K562 (cell line): Measurements from ENCODE around the gene ADAP2. TPM values are rescaled to one million over a fixed set of nuclear protein-coding genes. Genes with fewer than 3 reads are reported as not detected.

ENCODE experiments used
- ATAC-seq: fragments of 200-7000 bp; cut with Tn5 transposase; 3 replicates; pipeline ENCODE4 v1.9.1; 2020; ENCODE audit warnings: moderate library complexity
- BruUV-seq: library from RNA; stranded (reverse); fragments of 400-500 nt; replicated peaks from 2 replicates; lab custom pipeline; 2021; lab: Mats Ljungman, UMichigan
- CTCF ChIA-PET: fragments of 300-600 bp; formaldehyde crosslinking; extraction: SDS; loops from one replicate; lab custom pipeline; 2021; ENCODE audit warnings: low intra/inter-chr PET ratio; lab: Yijun Ruan, JAX
- POLR2A ChIA-PET: fragments of 300-600, 350-650 bp; sonication (Branson Sonifier 250); formaldehyde crosslinking; extraction: SDS; loops from one replicate; lab custom pipeline; 2021; ENCODE audit warnings: antibody characterized with exemption, inconsistent platforms; lab: Yijun Ruan, JAX
- DNase-seq, 4 experiments: peaks; one replicate each; pipeline versions ENCODE4 v3.0.0 to v3.0.0-alpha.2; 2011 to 2018; ENCODE audit warnings: low spot score in 3 of 4, mixed read lengths in 3 of 4; ENCODE audit errors: extremely low read depth in 1 of 4
- FAIRE-seq: peaks from 2 replicates; lab custom pipeline; 2011; peaks lifted over from hg19 to GRCh38; lab: Jason Lieb, UNC
- H2AFZ ChIP-seq: 2 replicates; pipeline ENCODE4 v1.6.0; 2011; ENCODE audit warnings: low read depth, low read length, control low read depth, inconsistent platforms
- H3K27ac ChIP-seq: fragments of 200-600 bp; 3 replicates; pipeline ENCODE4 v1.8.0; 2011; ENCODE audit warnings: low read depth, mild to moderate bottlenecking, control low read depth, inconsistent platforms, low read length, moderate library complexity, mixed read lengths; ENCODE audit errors: extremely low read depth
- H3K27me3 ChIP-seq, 2 experiments: fragments of 300-600 bp in 1 of 2; 2 replicates in 1 of 2; 3 replicates in 1 of 2; pipeline versions ENCODE4 v1.6.0 to v1.8.0; 2011; ENCODE audit warnings: inconsistent platforms in 2 of 2, low read length in 2 of 2, mild to moderate bottlenecking in 1 of 2, mixed read lengths in 1 of 2, moderate library complexity in 1 of 2; ENCODE audit not compliant: control insufficient read depth in 2 of 2, insufficient read depth in 2 of 2
- H3K36me3 ChIP-seq: fragments of 300-600 bp; 3 replicates; pipeline ENCODE4 v1.8.0; 2011; ENCODE audit warnings: mild to moderate bottlenecking, low read length, inconsistent platforms; ENCODE audit not compliant: control insufficient read depth, insufficient read depth
- H3K4me1 ChIP-seq, 2 experiments: fragments of 200-600 bp in 1 of 2; replicated peaks in 1 of 2; 2 replicates in 1 of 2; 3 replicates in 1 of 2; pipeline versions ENCODE4 v1.5.1 to v1.8.0; 2011; ENCODE audit warnings: inconsistent platforms in 2 of 2, low read length in 2 of 2, mild to moderate bottlenecking in 1 of 2, mixed read lengths in 1 of 2, moderate library complexity in 1 of 2; ENCODE audit not compliant: control insufficient read depth in 2 of 2, insufficient read depth in 2 of 2
- H3K4me2 ChIP-seq: 2 replicates; pipeline ENCODE4 v1.6.1; 2011; ENCODE audit warnings: low read length, control low read depth, inconsistent platforms, mixed read lengths; ENCODE audit not compliant: insufficient read depth
- H3K4me3 ChIP-seq: fragments of 200-600 bp; sonication (generic), shearing (Covaris generic); 2 replicates; pipeline ENCODE4 v1.5.1; 2016; ENCODE audit warnings: control low read depth, inconsistent platforms
- H3K79me2 ChIP-seq: fragments of 200-600 bp; 3 replicates; pipeline ENCODE4 v1.8.0; 2011; ENCODE audit warnings: low read length, inconsistent platforms; ENCODE audit not compliant: control insufficient read depth, insufficient read depth
- H3K9ac ChIP-seq, 2 experiments: 2 replicates each; pipeline versions ENCODE4 v1.6.0 to v1.6.1; 2011; ENCODE audit warnings: low read depth in 2 of 2, low read length in 2 of 2, control low read depth in 1 of 2, inconsistent platforms in 1 of 2, mild to moderate bottlenecking in 1 of 2, mixed read lengths in 1 of 2; ENCODE audit not compliant: insufficient read depth in 1 of 2
- H3K9me1 ChIP-seq: one replicate; pipeline ENCODE4 v1.6.0; 2011; ENCODE audit warnings: inconsistent platforms, mild to moderate bottlenecking, low read length, moderate library complexity; ENCODE audit not compliant: control insufficient read depth, insufficient read depth
- H3K9me3 ChIP-seq: replicated peaks from 2 replicates; pipeline ENCODE4 v1.5.1; 2011; ENCODE audit warnings: low read depth, low read length, inconsistent platforms; ENCODE audit not compliant: control insufficient read depth, insufficient read depth
- H4K20me1 ChIP-seq: replicated peaks from 2 replicates; pipeline ENCODE4 v1.6.1; 2011; ENCODE audit warnings: low read length, inconsistent platforms, mixed read lengths; ENCODE audit not compliant: control insufficient read depth, insufficient read depth
- ADNP ChIP-seq: fragments of 200-800 bp; sonication (Bioruptor generic); IDR thresholded peaks from 2 replicates; pipeline ENCODE4 v1.6.1; 2016; ENCODE audit warnings: missing genetic modification characterization, missing compliant biosample characterization
- BDP1 ChIP-seq: IDR thresholded peaks from 3 replicates; pipeline ENCODE4 v1.6.1; 2011; ENCODE audit not compliant: insufficient read length, insufficient read depth
- CBFA2T3 ChIP-seq: fragments of 450-650 bp; IDR thresholded peaks from 2 replicates; pipeline ENCODE4 v1.6.1; 2017
- DPF2 ChIP-seq: fragments of 450-650 bp; IDR thresholded peaks from 2 replicates; pipeline ENCODE4 v1.6.1; 2016
- KLF16 ChIP-seq: IDR thresholded peaks from 2 replicates; pipeline ENCODE4 v1.6.1; 2016; ENCODE audit warnings: antibody characterized with exemption
- MAFG ChIP-seq: fragments of 450-650 bp; conservative IDR thresholded peaks from 2 replicates; pipeline ENCODE4 v1.6.1; 2016; ENCODE audit warnings: missing genetic modification characterization, missing compliant biosample characterization
- NFE2L1 ChIP-seq: fragments of 450-650 bp; IDR thresholded peaks from 2 replicates; pipeline ENCODE4 v1.6.1; 2016; ENCODE audit warnings: missing genetic modification characterization, low read depth, mild to moderate bottlenecking, missing compliant biosample characterization, moderate library complexity, borderline replicate concordance
- POLR2AphosphoS2 ChIP-seq: IDR thresholded peaks from 2 replicates; pipeline ENCODE4 v1.6.1; 2012; ENCODE audit warnings: low read length, improper control_type of control experiment
- PTRF ChIP-seq: fragments of 450-650 bp; IDR thresholded peaks from 2 replicates; pipeline ENCODE4 v1.6.1; 2016; ENCODE audit warnings: mild to moderate bottlenecking, missing genetic modification characterization, missing compliant biosample characterization
- STAT5B ChIP-seq: fragments of 250-450 bp; sonication (Bioruptor Pico); IDR thresholded peaks from 2 replicates; pipeline ENCODE4 v1.8.0; 2021; ENCODE audit warnings: mild to moderate bottlenecking, inconsistent platforms
- TARDBP ChIP-seq: fragments of 450-650 bp; IDR thresholded peaks from 2 replicates; pipeline ENCODE4 v1.6.1; 2016
- U2AF1 ChIP-seq: fragments of 200-400 bp; formaldehyde crosslinking; optimal IDR thresholded peaks from 2 replicates; pipeline ENCODE3; 2017; ENCODE audit warnings: mild to moderate bottlenecking, low read depth, low read length, moderate library complexity
- ZNF184 ChIP-seq: sonication (generic); formaldehyde crosslinking; IDR thresholded peaks from 2 replicates; pipeline ENCODE4 v1.5.0; 2020; ENCODE audit warnings: missing genetic modification reagents
- ZNF197 ChIP-seq: fragments of 200-800 bp; sonication (Bioruptor generic); IDR thresholded peaks from 2 replicates; pipeline ENCODE4 v1.6.1; 2016; ENCODE audit warnings: low read depth, missing genetic modification characterization, missing compliant biosample characterization
- ZNF239 ChIP-seq: fragments of 250-450 bp; sonication (Bioruptor Pico); IDR thresholded peaks from 2 replicates; pipeline ENCODE4 v1.4.0; 2020; ENCODE audit warnings: mild to moderate bottlenecking
- ZNF695 ChIP-seq: fragments of 450-650 bp; formaldehyde crosslinking; IDR thresholded peaks from 2 replicates; pipeline ENCODE4 v1.4.0; 2020; ENCODE audit warnings: mild to moderate bottlenecking, moderate library complexity
- WGBS: fragments of 100-300 bp; shearing (Covaris generic); methylation state at CpG from one replicate; pipeline ENCODE4 v1.1.6; 2016; ENCODE audit warnings: low coverage, mixed read lengths; ENCODE audit not compliant: insufficient coverage; ENCODE audit errors: missing lambda C conversion rate; 5-methylcytosine and 5-hydroxymethylcytosine counted together
- in situ Hi-C: fragments of 300-500 bp; cut with MboI; formaldehyde crosslinking; loops from 4 replicates; pipeline ENCODE4 v1.15.0; 2018; ENCODE audit warnings: inconsistent platforms, mixed read lengths
- intact Hi-C: fragments of 100-400 bp; cut with micrococcal nuclease; formaldehyde crosslinking; loops from 2 replicates; pipeline ENCODE4 v1.14.2; 2022
- polyA plus RNA-seq, 8 experiments: library from polyadenylated mRNA; depleted of rRNA in 4 of 8; stranded (reverse) in 5 of 8; unstranded in 3 of 8; fragments of >200 nt; fragmentation: Nextera tagmentation in 2 of 8; fragmentation: Illumina TruSeq in 1 of 8; extraction: Ambion mirVana in 2 of 8; extraction: Trizol in 1 of 8; gene quantifications; 2 replicates each; pipeline versions ENCODE4 v1.2.1 to v1.2.3, GENCODE V29; 2011 to 2014; ENCODE audit warnings: inconsistent platforms in 1 of 8, missing spikeins in 1 of 8
- total RNA-seq, 7 experiments: library from RNA; depleted of rRNA in 6 of 7; stranded (reverse); fragments of >200 nt in 6 of 7; fragmentation: Illumina TruSeq in 2 of 7; extraction: Trizol in 2 of 7; gene quantifications; 2 replicates each; pipeline versions ENCODE4 v1.2.1 to v1.2.3, GENCODE V29; 2011 to 2021; ENCODE audit warnings: low replicate concordance in 1 of 7
- TF ChIP-seq, protein P1 (sequence below): fragments of 250-450 bp; sonication (Bioruptor Pico); IDR thresholded peaks from 2 replicates; pipeline ENCODE4 v1.8.0; 2022; ENCODE audit warnings: inconsistent platforms
- TF ChIP-seq, protein P2 (sequence below): sonication (generic); formaldehyde crosslinking; IDR thresholded peaks from 2 replicates; pipeline ENCODE4 v1.8.1; 2022; ENCODE audit warnings: missing genetic modification reagents
- TF ChIP-seq, protein P3 (sequence below): sonication (generic); formaldehyde crosslinking; IDR thresholded peaks from 2 replicates; pipeline ENCODE4 v1.8.1; 2022; ENCODE audit warnings: missing genetic modification reagents

The ADAP2 gene
- total and polyA plus RNA-seq, 9 of the 15 experiments (the other 6 are each of a cell fraction or from before 2014, with no cell fraction given): 0.06 to 0.73 (median 0.23) TPM; not detected in 5

DNA sequence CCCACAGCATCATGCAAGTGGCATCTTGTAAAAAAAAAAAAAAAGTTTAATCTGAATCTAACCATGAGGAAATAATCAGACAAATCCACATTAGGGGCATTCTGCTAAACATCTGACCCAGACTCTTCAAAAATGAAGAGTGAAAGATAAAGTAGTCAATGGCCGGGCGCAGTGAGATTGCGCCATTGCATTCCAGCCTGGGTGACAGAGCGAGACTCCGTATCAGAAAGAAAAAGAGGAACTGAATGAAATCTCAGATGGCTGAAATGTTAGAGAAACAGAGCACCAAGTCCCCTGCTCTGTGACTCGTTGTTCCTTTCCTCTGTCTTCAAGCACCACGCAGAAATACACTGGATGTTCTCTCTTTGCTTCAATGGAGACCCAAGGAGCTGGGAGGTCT is 36.4 kb downstream of the ADAP2 start:
- BruUV-seq: no TSS peak
- Histone ChIP-seq H3K9ac (no peak overlapping the region), H3K27ac (no peak overlapping the region), H3K4me1 (no peaks in the 10 kb centered on the region), H3K79me2 (no peaks in the 10 kb centered on the region), H3K4me3 (no peak overlapping the region), H3K9me1 (no peaks in the 10 kb centered on the region), H3K4me2 (no peak overlapping the region), H3K27me3 (peaks cover 2 to 6% of the 10 kb centered on the region in 2 experiments; a peak in 1 of 5 replicates), H2AFZ (no peak overlapping the region), H3K9me3 (no peaks in the 10 kb centered on the region), H4K20me1 (no peaks in the 10 kb centered on the region), H3K36me3 (no peaks in the 10 kb centered on the region)
- peak; percentile 29 for FAIRE-seq
- ChIA-PET CTCF (no interaction called here), POLR2A (interaction anchor here (0.6 to 0.7 kb wide), 2 partner anchors 199 to 945 kb away, joined by 3 to 4 read pairs; no protein-coding TSS in a partner anchor)
- no peak for DNase-seq
- peak; percentile 43 for ATAC-seq
- 1% methylated on average over 7 of the region's 7 CpGs for WGBS
- in situ Hi-C loops (no loop called here), intact Hi-C loops (no loop called here)
- no peak for TF ChIP-seq ZNF197
- TF ChIP-seq BDP1: no peak
- TF ChIP-seq, protein P1, sequence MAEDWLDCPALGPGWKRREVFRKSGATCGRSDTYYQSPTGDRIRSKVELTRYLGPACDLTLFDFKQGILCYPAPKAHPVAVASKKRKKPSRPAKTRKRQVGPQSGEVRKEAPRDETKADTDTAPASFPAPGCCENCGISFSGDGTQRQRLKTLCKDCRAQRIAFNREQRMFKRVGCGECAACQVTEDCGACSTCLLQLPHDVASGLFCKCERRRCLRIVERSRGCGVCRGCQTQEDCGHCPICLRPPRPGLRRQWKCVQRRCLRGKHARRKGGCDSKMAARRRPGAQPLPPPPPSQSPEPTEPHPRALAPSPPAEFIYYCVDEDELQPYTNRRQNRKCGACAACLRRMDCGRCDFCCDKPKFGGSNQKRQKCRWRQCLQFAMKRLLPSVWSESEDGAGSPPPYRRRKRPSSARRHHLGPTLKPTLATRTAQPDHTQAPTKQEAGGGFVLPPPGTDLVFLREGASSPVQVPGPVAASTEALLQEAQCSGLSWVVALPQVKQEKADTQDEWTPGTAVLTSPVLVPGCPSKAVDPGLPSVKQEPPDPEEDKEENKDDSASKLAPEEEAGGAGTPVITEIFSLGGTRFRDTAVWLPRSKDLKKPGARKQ (CRISPR knock-in tag): no peak
- no peak for TF ChIP-seq U2AF1
- no peak for TF ChIP-seq STAT5B
- TF ChIP-seq ZNF239: no peak
- TF ChIP-seq POLR2AphosphoS2: no peak
- TF ChIP-seq TARDBP: no peak
- TF ChIP-seq, protein P2, sequence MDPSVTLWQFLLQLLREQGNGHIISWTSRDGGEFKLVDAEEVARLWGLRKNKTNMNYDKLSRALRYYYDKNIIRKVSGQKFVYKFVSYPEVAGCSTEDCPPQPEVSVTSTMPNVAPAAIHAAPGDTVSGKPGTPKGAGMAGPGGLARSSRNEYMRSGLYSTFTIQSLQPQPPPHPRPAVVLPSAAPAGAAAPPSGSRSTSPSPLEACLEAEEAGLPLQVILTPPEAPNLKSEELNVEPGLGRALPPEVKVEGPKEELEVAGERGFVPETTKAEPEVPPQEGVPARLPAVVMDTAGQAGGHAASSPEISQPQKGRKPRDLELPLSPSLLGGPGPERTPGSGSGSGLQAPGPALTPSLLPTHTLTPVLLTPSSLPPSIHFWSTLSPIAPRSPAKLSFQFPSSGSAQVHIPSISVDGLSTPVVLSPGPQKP (CRISPR knock-in tag): no peak
- TF ChIP-seq, protein P3, sequence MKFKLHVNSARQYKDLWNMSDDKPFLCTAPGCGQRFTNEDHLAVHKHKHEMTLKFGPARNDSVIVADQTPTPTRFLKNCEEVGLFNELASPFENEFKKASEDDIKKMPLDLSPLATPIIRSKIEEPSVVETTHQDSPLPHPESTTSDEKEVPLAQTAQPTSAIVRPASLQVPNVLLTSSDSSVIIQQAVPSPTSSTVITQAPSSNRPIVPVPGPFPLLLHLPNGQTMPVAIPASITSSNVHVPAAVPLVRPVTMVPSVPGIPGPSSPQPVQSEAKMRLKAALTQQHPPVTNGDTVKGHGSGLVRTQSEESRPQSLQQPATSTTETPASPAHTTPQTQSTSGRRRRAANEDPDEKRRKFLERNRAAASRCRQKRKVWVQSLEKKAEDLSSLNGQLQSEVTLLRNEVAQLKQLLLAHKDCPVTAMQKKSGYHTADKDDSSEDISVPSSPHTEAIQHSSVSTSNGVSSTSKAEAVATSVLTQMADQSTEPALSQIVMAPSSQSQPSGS (CRISPR knock-in tag): no peak
- peak; percentile 21; the same call in 1 of the 2 replicates for TF ChIP-seq DPF2
- TF ChIP-seq MAFG (tag): no peak
- no peak for TF ChIP-seq ZNF184
- no peak for TF ChIP-seq NFE2L1
- no peak for TF ChIP-seq PTRF
- no peak for TF ChIP-seq ADNP
- TF ChIP-seq CBFA2T3: peak; percentile 31; the same call in 1 of the 2 replicates
- no peak for TF ChIP-seq ZNF695 (CRISPR knock-in tag)
- TF ChIP-seq KLF16: no peak
